GM19468 (cell line): ENCODE measurements around the gene C11orf52.

Experiments used
- ATAC-seq: cut with Tn5 transposase; IDR thresholded peaks from one replicate; pipeline ENCODE4 v1.9.1; 2021; ENCODE audit warnings: mild to moderate bottlenecking, moderate library complexity, moderate number of reproducible peaks; ENCODE audit not compliant: unreplicated experiment; ENCODE audit errors: extremely low read depth

Gene C11orf52

DNA sequence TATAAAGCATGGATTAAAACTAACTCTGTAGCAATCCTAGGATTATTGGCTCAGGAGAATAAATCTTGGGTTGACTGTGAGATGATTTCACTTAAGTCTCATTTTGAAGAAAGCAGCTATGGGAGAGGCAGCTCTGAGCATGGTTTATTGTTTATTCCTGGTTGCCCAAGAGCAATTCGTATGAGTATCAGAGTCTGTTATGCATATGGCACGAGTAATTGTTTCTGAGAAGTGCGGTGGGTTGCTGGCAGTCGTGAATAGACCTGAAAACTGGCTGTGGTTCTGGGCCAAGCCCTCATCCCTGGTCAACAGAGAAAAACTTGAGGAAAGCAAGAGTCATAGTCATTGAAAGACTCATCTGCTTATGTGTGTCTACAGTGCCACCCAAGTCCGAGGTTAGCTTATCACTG lies 45.2 kb downstream of the C11orf52 start:
- no peak for ATAC-seq

DNA sequence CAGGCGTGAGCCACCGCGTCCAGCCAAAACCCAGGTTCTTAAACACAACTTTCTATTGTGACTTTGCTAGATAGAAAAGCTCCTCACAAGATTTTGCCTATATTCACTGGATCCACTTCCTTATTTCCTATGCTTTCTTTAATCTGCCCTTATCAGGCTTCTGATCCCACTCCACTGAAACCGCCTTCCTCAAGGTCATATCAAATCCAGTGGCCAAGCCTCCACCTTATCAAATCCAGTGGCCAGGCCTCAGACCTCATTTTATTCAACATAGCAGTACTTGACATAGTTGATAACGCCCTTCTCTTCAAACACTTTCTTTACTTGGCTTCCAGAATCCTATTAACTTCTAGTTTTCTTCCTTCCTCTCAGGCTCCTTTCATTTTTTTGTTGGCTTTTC lies 48.0 kb downstream of the C11orf52 start:
- ATAC-seq, result no peak

DNA sequence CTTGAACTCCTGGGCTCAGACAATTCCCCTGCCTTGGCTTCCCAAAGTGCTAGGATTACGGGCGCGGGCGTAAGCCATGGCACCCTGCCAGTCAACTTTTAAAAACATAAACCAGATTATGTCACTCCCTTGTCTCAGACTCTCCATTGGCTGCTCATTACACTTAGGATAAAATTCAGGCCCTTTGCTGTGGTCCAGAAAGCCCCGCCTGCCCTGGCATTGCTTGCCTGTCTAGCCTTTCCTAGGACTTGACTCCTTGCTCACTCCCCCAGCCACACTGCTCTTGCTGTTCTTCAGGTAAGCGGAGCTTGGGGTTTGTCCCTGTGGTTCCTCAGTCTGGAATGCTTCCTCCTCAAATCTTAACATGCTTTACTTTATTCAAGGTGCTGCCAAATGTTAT lies 48.9 kb downstream of the C11orf52 start:
- no peak for ATAC-seq

DNA sequence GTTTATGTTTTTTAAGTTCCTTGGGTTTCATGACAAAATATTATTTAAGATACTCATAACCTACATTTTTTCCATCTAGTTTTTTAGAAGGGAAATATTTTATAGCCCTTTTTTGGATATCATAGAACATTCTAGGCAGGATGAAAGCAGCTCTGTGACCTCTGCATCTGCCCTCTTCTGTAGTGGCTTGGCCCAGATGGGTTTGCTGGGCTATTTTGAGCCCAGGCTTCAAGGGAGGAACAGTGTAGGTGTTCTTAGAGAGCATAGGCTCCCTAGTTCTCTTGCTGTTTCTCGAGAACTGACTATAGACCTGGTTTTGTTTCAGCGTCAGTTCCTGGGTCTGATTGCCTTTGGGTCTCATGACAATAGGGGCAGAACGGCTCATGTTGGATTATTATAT lies 50.6 kb downstream of the C11orf52 start:
- ATAC-seq, result no peak

DNA sequence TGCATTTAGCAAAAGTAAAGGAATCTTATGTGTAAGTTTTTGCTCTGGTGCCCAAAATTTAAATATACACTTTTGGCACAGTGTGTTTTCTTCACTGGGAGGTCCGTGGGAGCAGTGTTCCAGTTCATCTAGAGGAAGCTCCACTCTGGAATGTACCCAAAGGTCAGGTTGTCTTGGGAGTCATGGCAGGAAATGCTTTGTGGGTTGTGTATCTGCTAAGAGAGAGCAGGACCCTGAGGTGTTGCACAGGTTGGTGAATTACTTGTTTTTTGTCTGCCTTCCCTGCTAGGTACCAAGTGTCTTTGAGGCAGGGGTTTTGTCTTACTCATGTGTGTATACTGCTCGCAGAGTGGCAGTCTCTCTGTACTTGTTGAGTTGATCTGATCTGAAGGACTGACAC lies 55.7 kb downstream of the C11orf52 start:
- ATAC-seq, result no peak

DNA sequence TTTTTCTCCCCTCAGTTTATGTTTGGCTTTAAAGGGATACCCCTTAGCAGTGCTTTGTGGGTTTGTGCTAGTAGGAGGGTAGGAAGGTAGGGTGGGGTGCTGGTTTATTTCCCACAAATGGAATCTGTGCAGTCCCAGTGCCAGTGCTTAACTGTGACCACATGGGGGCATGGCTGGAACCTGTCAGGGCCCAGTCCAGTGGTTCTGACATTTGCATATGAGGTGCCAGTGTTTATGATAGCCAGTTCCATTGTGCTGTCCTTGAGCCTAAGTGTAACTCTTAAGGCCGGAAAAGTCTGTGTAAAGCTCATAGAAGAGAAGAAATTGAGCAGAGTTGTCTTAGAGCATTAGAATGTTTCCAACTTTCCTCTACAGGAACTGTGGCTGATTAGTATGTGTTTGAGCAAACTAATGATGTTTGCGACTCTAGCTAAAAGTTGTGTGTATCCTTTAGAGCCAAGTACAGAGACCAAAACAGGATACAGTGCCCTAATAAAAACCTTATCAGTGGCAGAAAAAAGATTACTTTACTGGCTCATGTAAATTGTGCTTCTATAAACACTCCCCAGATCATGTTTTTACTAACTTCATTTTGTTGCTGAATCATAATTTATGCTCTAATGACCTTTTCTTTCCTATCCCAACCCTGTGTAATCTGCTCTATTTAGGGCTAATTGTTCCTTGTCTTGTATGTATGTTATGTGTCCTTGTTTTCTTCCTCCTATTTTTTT lies 56.5 kb downstream of the C11orf52 start:
- no peak for ATAC-seq

DNA sequence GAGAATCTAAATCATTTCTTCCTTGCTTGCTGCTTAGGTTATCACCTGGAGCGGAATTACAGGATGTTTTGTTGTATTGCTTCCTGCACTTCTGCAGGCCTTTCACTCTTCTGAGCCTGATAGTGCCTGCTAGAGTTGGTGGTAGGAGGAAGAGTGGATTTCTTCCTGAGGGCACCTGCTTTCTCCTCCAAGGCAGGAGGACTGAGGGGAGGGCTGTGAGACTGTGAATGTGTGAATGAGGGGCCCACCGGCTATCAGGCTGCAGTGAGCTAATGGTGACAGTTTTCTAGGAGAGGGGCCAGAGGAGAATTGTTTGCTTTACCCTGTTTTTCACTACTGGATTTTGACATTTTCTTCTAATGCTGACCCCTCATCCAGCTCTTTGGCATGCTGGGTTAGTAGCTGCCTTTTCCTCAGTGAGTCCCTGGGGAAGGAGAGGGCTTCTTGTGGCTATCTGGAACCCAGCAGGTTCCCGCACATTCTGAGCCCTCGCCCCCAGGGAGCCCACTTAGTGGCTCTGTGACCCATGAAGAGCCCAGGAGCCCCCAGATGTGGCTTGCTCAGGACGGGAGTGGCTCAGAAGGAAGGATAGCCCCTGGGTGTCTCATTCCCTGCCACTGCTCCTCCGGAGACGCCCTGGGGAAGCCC lies 57.5 kb downstream of the C11orf52 start:
- no peak for ATAC-seq
